NCI-H2196 treated with DMSO at 0.1 percent for 48 hours (cell line): ENCODE measurements around the gene ATM.
"Not testable (repeated sequence)": the region's sequence is repeated elsewhere in the genome, so short reads cannot be mapped to it uniquely, and the experiment has no call there.

Source experiments
- DNase-seq: peaks from one replicate; lab custom pipeline; 2025; ENCODE audit not compliant: unreplicated experiment; lab: John Stamatoyannopoulos, UW

Gene ATM

DNA sequence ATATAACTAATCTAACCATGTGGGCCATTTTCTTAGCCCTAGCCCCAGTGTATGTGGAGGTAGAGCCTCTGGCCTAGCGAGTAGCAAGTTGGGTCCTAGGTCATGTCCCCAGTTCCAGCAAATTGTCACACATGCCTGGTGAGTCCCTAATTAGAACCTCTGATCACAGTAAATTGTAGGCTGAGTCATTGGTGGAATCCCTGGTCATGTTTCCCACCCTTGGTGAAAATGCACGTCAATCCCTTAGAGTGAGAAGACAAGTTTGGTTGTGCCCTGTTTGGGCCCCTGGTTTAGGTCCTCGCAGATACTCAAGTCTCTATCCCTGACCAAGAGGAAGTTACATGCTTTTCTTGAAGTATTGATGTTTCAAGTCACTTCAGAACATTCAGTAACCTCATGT, 46.7 kb downstream of the ATM start:
- no peak for DNase-seq

DNA sequence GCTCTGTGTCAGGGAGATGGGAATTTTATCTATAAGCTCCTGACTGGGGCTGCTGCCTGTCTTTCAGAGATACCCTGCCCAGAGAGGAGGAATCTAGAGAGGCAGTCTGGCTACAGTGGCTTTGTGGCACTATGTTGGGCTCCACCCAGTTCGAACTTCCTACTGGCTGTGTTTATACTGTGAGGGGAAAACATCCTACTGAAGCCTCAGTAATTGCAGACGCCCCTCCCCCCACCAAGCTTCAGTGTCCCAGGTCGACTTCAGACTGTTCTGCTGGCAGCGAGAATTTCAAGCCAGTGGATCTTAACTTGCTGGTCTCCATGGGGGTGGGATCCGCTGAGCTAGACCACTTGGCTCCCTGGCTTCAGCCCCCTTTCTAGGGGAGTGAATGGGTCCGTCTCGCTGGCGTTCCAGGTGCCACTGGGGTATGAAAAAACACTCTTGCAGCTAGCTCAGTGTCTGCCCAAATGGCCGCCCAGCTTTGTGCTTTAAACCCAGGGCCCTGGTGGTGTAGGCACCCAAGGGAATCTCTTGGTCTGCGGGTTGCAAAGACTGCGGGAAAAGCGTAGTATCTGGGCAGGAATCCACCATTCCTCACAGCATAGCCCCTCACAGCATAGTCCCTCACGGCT, 54.2 kb downstream of the ATM start:
- DNase-seq, result not testable (repeated sequence)

GRCh38 chr11:108278546-108278945, 55.7 kb downstream of the ATM start:
- DNase-seq, result no peak

- DNase-seq, result no peak
Measured at GRCh38 chr11:108278954-108279353, 56.1 kb downstream of the ATM start.

GRCh38 chr11:108286370-108286769, 63.5 kb downstream of the ATM start:
- no peak for DNase-seq

GRCh38 chr11:108286956-108287355, 64.1 kb downstream of the ATM start:
- DNase-seq, result no peak

DNA sequence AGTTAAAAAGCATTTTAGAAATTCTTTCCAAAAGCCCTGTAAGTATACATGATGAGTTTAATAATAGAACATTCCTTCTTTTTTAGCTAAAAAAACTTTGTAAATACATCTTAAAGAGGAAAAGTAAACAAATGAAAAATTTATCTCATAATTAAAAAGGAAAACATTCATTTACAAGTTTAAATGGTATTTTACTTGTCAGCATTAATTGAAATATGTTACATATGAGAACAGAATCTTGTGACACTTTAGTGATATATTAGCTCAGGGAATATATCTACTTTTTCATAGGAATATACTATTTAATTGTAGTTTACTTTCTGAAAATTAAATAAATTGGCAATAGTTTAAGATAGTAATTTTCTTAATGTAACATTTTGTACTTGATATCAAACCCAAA, 66.2 kb downstream of the ATM start:
- DNase-seq, result not testable (repeated sequence)

DNA sequence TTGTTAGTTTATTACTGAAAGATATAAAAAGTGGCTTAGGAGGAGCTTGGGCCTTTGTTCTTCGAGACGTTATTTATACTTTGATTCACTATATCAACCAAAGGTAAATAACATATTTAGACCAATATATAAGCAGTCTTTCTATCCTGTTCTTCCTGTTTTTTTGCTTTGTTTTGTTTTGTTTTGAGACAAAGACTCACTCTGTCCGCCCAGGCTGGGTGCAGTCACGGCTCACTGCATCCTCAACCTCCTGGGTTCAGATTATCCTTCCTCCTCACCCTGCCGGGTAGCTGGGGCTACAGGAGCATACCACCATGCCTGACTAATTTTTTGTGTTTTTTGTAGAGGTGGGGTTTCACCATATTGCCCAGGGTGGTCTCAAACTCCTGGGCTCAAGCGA, 66.8 kb downstream of the ATM start:
- no peak for DNase-seq

GRCh38 chr11:108293229-108293628, 70.4 kb downstream of the ATM start:
- no peak for DNase-seq

- no peak for DNase-seq
Measured at GRCh38 chr11:108302121-108302785, 79.4 kb downstream of the ATM start.

DNA sequence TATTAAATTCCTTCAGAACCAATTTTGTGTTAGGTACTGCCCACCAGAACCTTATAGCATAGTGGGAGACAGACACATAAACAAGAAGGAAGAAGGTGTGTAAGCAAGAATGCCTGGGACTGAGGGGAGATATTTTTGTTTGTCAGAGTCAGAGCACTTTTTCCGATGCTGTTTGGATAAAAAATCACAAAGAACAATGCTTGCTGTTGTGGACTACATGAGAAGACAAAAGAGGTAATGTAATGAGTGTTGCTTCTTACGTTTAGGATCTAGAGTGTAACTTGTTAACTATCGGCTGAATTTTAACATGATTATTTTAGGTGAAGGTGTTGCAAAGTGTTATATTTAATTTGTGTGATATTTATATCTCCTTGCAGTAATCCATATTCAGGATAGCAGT, 84.9 kb downstream of the ATM start:
- no peak for DNase-seq

DNA sequence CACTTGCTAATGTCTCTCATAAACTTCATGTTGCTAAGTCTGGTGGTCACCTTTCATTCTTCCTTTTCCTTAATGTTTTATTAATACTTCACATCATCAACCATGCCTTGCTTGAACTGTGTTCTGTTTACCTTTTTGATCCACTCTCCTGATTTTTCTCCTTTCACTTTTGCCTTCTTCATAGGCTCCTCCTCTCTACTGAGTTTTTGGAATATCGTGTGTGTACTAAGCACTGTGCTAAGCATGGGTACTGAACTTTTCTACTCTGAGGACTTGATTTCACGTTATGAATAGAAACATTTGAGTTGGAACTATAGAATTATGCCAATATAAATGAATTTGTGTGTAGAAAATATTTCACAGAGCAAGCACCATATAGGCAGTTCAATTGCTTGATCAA, 90.6 kb downstream of the ATM start:
- DNase-seq, result no peak

DNA sequence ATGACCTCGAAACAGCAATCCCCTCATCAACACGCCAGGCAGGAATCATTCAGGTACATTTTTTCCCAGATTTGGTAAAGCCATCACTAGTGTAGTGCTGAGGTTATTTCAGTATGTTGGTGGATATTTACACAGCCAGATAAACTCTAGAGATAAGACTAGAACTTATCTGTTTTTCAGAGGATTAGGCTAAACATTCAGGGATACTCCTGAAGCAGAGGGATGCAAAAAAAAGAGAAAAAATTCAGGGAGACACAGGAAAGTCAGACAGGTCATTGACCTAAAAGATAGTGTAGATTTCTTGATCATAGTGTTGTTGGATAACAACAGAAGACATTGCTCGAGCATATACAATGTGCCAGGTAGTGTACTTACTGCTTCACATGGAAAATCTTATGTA, 93.2 kb downstream of the ATM start:
- DNase-seq, result no peak

- no peak for DNase-seq
Measured at GRCh38 chr11:108319541-108320145, 96.8 kb downstream of the ATM start.

GRCh38 chr11:108322666-108323065, 99.8 kb downstream of the ATM start:
- no peak for DNase-seq

DNA sequence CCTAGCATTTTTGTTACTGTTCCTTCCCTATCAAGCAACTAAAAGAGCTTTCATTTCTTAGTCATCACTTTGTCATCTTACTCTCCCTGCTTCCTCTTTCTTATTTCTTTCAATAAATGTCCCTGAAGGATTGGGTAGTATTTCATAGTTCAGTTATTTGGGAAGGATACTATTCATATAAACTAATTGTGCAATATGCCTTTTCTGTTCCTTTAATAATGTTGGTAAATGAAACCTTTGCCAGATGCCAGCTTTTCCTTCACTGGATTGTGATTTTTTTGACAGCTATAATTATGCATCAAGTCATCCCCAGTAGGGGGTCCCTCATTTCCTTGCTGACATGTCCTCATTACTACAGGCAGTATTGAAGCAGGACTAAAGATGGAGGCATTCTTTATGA, 101.7 kb downstream of the ATM start:
- DNase-seq, result no peak

GRCh38 chr11:108333403-108333899, 110.6 kb downstream of the ATM start:
- no peak for DNase-seq

DNA sequence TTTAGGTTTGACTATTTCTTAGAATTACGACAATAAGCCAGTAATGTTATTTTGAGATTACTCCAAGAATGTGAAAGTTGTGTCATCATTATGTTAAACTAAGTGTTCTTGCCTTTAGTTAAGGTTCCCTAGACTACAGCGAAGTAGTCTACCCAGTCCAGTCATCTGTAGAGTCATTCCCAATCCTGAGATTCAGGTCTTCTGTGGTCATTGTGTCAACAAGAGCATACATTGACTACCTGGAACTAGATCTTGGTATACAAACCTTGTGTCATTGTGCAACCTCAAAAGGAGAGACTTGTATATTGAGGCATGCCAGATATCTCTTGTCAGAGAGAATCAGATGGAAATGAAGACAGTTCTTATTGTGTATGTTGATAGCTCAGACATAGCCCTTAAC, 115.9 kb downstream of the ATM start:
- no peak for DNase-seq

DNA sequence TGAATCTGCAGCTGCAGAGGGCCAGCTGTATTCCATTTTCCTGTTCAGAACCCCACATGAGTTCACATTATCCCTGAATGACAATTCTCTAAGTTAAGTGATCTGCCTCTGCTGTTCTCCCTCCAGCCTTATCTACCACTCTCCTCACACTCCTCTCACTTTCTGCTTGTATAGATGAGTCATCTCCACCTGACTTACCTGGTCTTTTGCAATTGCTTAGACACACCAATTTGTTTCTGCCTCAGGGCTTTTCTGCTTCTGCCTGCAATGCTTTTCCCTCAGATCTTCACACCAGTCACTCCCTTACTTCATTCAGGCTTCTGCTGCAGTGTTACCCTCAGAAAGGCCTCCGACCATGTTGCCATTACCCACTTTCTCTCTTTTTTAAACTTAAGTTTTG, 118.1 kb downstream of the ATM start:
- peak; percentile 39 for DNase-seq

DNA sequence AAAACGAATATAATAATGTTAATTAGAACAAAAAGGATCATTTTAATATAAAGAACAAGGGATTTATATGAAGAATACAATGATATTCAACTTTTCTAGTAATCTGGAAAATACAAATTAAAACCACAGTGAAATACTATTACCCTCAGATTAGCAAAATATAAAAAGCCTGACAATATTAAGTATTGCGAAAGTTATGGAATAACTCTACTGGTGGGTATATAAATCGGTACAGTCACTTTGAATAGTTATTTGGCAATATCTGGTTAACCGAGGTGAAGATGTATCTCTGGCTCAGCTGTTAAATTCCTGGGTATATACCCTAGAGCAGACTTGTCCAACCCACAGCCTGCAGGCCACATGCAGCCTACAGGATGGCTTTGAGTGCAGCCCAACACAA, 118.8 kb downstream of the ATM start:
- DNase-seq, result no peak

DNA sequence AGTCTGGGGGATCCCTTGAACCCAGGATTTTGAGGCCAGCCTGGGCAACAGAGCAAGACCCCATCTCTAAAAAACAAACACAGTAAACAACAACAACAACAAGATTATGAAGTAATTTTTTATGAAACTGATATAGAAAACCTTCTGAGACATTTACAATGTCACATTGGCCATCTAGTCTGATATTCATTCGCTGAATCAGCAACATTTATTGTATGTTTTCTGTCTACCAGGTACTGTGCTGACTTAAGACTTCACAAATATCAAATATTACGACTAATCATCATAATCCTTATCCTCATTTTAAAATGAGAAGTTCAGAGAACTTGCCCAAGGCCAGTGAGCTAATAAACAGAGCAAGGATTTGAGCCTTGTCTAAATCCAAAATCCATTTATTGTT, 120.8 kb downstream of the ATM start:
- no peak for DNase-seq

GRCh38 chr11:108345767-108346166, 122.9 kb downstream of the ATM start:
- no peak for DNase-seq
